AG04450 (cell line): ENCODE data around the gene SRSF1. TPM values are rescaled to one million over a fixed set of nuclear protein-coding genes. Genes with fewer than 3 reads are reported as not detected.

Experiments
- CTCF ChIA-PET: fragments of 300-600, 350-600 bp; formaldehyde crosslinking; extraction: SDS; loops from one replicate; lab custom pipeline; 2022; ENCODE audit warnings: antibody characterized with exemption, inconsistent platforms; lab: Charles Lee
- POLR2A ChIA-PET: fragments of 350-600 bp; formaldehyde crosslinking; extraction: SDS; loops from one replicate; lab custom pipeline; 2021; ENCODE audit warnings: antibody characterized with exemption, inconsistent platforms; lab: Yijun Ruan, JAX
- DNase-seq: peaks from one replicate; pipeline ENCODE4 v3.0.0-alpha.2; 2011; ENCODE audit warnings: low read depth, low spot score
- H3K27ac ChIP-seq: one replicate; pipeline ENCODE4 v1.5.1; 2012; ENCODE audit warnings: low read depth, low read length, control low read depth
- H3K27me3 ChIP-seq: one replicate; pipeline ENCODE4 v1.6.0; 2012; ENCODE audit warnings: low read length; ENCODE audit not compliant: control insufficient read depth, insufficient read depth
- H3K4me3 ChIP-seq: 2 replicates; pipeline ENCODE4 v1.5.1; 2011; ENCODE audit warnings: mild to moderate bottlenecking, low read depth, low read length, control low read depth
- H3K9me3 ChIP-seq: 2 replicates; pipeline ENCODE4 v1.5.1; 2012; ENCODE audit warnings: low read length; ENCODE audit not compliant: control insufficient read depth, insufficient read depth
- CTCF ChIP-seq: IDR thresholded peaks from 2 replicates; pipeline ENCODE4 v1.5.1; 2011; ENCODE audit warnings: low read depth, low read length, control low read depth, inconsistent platforms
- polyA plus RNA-seq: library from polyadenylated mRNA; depleted of rRNA; stranded (reverse); fragments of >200 nt; gene quantifications from 2 replicates; pipeline ENCODE4 v1.2.3, GENCODE V29; 2011

SRSF1 gene
- polyA plus RNA-seq, 1 experiment: 249 TPM

DNA sequence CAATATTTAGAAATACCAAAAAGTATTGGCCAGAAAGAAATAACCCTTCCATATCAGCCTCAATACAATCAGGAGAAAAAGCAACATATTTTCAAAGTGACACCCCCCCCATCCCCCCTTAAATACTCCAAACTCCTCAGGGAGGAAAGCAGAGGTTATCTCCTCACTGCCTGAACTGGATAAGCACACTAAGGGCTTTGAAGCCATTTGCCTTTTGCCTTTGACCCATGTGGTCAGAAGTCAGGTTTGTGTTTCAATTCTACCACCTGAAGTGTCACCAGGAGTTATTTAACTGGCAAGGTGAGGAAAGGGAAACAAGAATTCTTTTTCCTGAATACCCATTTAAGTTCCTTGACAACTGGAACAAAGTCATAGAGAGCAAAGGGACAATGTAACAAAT is 15.5 kb downstream of the SRSF1 start:
- ChIA-PET POLR2A (no interaction called here), CTCF (interaction anchor here (1.2 to 4.1 kb wide), 4 partner anchors 8 to 135 kb away, joined by 4 to 70 read pairs (median 25); no protein-coding TSS in a partner anchor)
- Histone ChIP-seq H3K4me3 (no peak overlapping the region), H3K27me3 (no peaks in the 10 kb centered on the region), H3K27ac (no peak overlapping the region), H3K9me3 (no peaks in the 10 kb centered on the region; the same call in 1 of the 2 replicates)
- TF ChIP-seq CTCF: no peak
- no peak for DNase-seq

GRCh38 chr17:57990037-57990436 is 17.0 kb downstream of the SRSF1 start:
- no peaks in the 10 kb centered on the region; the same call in 1 of the 2 replicates for H3K9me3 ChIP-seq
- no peak for DNase-seq
- H3K27ac ChIP-seq: no peak overlapping the region
- no peak for TF ChIP-seq CTCF
- ChIA-PET POLR2A (interaction anchor here (1.0 to 2.1 kb wide), 5 partner anchors 16 to 129 kb away, joined by 3 to 7 read pairs (median 5); partner anchors contain the start of gene CUEDC1), CTCF (interaction anchor here (0.5 to 4.1 kb wide), 11 partner anchors 10 to 164 kb away, joined by 3 to 70 read pairs (median 5); no protein-coding TSS in a partner anchor)
- H3K27me3 ChIP-seq: no peaks in the 10 kb centered on the region
- H3K4me3 ChIP-seq: no peak overlapping the region

DNA sequence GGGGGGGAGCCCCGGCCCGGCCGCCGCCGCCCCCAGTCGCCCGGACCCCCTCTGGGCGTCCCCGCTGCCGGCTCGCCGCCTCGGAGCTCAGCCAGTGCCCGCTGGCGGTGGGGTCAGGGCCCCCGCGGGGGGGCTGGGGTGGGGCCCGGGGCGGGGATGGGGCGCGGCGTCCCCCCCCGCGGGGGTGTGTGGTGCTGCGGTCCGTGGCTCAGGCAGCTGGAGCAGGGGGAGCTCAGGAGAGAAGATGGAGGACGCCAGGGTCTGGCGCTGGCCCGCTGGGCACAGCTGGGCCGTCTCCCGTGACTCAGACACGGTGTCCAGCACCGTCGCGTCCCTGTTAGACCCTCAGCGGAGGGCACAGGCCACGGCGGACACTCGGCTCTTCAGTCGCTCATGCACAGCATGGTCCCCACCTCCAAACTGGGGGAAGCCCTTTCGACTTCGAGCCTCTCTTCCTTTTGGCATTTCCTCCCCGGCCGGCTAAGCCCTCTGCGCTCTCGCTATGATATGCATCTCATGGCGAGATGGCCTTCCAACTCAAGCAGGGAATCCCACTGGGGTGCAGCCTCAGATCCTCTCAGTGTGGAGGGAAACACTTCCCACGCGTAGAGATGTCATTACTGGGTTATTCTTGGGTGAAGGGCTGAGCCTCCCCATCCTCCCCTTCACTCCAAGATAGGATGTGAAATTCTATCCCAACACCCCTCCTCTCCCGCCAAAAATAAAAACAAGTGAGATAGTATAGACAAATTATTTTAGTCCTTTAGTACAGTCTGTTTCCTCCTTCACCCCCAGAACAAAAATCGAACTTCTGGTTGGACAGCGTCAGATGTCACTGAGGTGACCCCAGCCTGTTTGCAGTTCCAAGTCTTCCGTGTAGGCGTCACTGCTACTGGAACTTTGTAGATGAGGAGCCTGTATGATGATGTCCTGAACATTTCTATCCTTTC is 18.5 kb downstream of the SRSF1 start:
- CTCF ChIA-PET: interaction anchor here (3.7 to 4.1 kb wide), 3 partner anchors 11 to 132 kb away, joined by 14 to 70 read pairs (median 36); no protein-coding TSS in a partner anchor
- peak overlapping the region; percentile 79 for H3K4me3 ChIP-seq
- H3K9me3 ChIP-seq: no peaks in the 10 kb centered on the region; the same call in 1 of the 2 replicates
- DNase-seq: no peak
- POLR2A ChIA-PET: interaction anchor here (0.6 to 2.1 kb wide), 13 partner anchors 10 to 139 kb away, joined by 3 to 11 read pairs (median 5); partner anchors contain the start of genes MRPS23 and SRSF1
- no peaks in the 10 kb centered on the region for H3K27me3 ChIP-seq
- peak overlapping the region; percentile 71 for H3K27ac ChIP-seq
- no peak for TF ChIP-seq CTCF

- no peak for DNase-seq
- Histone ChIP-seq H3K27me3 (no peaks in the 10 kb centered on the region), H3K4me3 (peak within 1 kb of the TSS; percentile 79), H3K27ac (peak within 1 kb of the TSS; percentile 96), H3K9me3 (no peaks in the 10 kb centered on the region; the same call in 1 of the 2 replicates)
- CTCF ChIA-PET: interaction anchor here (3.5 to 4.1 kb wide), 4 partner anchors 12 to 131 kb away, joined by 36 to 70 read pairs (median 51); no protein-coding TSS in a partner anchor
- no peak for TF ChIP-seq CTCF
- POLR2A ChIA-PET: interaction anchor here (0.6 to 2.1 kb wide), 14 partner anchors 11 to 138 kb away, joined by 3 to 11 read pairs (median 5); partner anchors contain the start of genes MRPS23 and SRSF1
These were observed 19.3 kb downstream of the SRSF1 start, which contains the start of gene VEZF1 for GRCh38 chr17:57987581-57988300. Gene VEZF1, minus strand, starts transcription at chr17:57988254. Its CDS starts 143 bp downstream, at chr17:57988111.
